SK-N-SH (cell line): ENCODE results near the gene MIER1.

Experiments
- CTCF ChIP-seq: fragments of 200-600 bp; sonication (generic); IDR thresholded peaks from 2 replicates; pipeline ENCODE4 v1.6.1; 2017; ENCODE audit warnings: antibody characterized with exemption, mild to moderate bottlenecking, moderate library complexity
- POLR2AphosphoS5 ChIP-seq: IDR thresholded peaks from 2 replicates; pipeline ENCODE4 v1.6.1; 2012; ENCODE audit warnings: low read depth, low read length

- TF ChIP-seq CTCF: no peak
- no peak for TF ChIP-seq POLR2AphosphoS5
Observed at GRCh38 chr1:67019121-67019520, 94.3 kb downstream of the MIER1 start.
